ENCODE results near the gene CLEC1A.

Gene CLEC1A

GRCh38 chr12:10098791-10099190 lies at the start of gene CLEC1A:
Gene CLEC1A, minus strand, starts transcription at chr12:10098985. Its CDS starts 63 bp downstream, at chr12:10098922.
- DNase-seq (ENCODE audit: low read depth in 4 of 4, low spot score in 1 of 4) = no peak

DNA sequence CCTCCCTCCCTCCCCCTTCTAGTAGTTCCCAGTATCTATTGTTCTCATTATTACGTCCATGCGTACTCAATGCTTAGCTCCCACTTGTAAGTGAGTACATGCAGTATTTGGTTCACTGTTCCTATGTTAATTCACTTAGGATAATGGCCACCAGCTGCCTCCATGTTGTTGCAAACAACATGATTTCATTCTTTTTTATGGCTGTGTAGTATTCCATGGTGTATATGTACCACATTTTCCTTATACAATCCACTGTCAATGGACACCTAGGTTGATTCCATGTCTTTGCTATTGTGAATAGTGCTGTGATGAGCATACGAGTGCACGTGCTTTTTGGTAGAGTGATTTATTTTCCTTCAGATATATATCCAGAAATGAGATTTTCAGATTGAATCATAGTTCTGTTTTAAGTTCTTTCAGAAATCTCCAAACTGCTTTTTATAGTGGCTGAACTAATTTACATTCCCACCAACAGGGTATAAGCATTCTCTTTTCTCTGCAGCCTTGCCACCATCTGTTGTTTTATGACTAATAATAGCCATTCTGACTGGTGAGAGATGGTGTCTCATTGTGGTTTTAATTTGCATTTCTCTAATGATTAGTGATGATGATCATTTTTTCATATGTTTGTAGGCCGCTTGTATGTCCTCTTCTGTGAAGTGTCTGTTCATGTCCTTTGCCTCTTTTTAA lies 49.1 kb upstream of the CLEC1A start:
- DNase-seq (ENCODE audit: low read depth in 4 of 4, low spot score in 1 of 4) = no peak

- DNase-seq (ENCODE audit: low read depth in 4 of 4, low spot score in 1 of 4) = no peak
Measured at GRCh38 chr12:10142976-10143589, 44.3 kb upstream of the CLEC1A start.

- no peak for DNase-seq (ENCODE audit: low read depth in 4 of 4, low spot score in 1 of 4)
Measured at GRCh38 chr12:10140001-10140400, 41.2 kb upstream of the CLEC1A start.

GRCh38 chr12:10136637-10137205 lies 37.9 kb upstream of the CLEC1A start:
- DNase-seq (ENCODE audit: low read depth in 4 of 4, low spot score in 1 of 4) = no peak

- no peak for DNase-seq (ENCODE audit: low read depth in 4 of 4, low spot score in 1 of 4)
Measured at GRCh38 chr12:10135126-10135525, 36.3 kb upstream of the CLEC1A start.

- DNase-seq (ENCODE audit: low read depth in 4 of 4, low spot score in 1 of 4) = no peak
Measured at GRCh38 chr12:10132850-10133370, 34.1 kb upstream of the CLEC1A start.

DNA sequence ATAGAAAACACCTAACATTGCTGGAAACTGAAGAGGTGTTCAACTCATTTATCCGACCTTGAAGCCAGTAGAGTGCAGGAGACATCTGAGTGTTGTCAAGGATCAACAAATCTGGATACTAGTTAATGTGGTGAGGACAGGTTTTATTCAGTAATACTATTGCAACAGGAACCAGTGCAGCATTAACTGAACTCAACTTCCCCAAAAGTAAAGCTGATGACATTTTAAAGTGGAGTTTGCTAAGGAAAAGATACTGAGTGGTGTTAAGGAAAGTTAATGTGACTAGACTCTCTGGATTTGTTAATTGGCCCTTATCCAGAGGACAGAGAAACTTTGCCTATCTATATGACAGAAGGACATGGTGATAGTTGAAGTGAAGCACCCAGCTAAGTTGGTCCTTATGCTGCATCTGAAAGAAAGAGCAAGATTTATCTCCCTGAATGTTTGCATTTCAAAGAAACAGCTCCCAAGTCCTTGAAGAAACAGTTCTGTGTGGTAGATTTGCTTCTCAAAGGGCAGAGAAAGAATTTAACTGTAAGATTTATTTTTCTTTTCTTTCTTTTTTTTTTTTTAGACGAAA lies 32.4 kb upstream of the CLEC1A start:
- no peak for DNase-seq (ENCODE audit: low read depth in 4 of 4, low spot score in 1 of 4)

DNA sequence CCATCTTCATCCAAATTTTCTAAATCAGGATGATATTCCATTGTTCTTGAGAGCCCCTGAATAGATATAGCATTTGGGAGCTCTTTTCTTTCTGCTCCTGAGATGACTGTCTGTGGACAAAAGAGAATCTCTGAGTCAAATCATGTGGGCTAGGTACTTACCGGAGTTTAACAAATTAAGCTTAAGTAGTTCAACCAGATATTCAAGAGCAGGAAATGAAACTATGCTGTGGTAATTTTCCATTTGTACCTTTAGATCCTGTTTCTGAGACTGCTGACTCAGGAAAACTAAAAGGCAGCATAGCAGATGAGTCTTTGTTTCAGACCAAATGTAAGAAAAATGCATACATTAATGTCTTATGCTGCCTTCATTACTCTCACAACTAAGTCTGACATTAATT lies 31.3 kb upstream of the CLEC1A start, which contains the start of gene CLEC7A:
TSS of gene CLEC7A (minus strand) at position 158 of the 400 bp plus-strand sequence. CDS start at position 41, 117 bp downstream.
- no peak for DNase-seq (ENCODE audit: low read depth in 4 of 4, low spot score in 1 of 4)

- DNase-seq (ENCODE audit: low read depth in 4 of 4, low spot score in 1 of 4) = no peak
Measured at GRCh38 chr12:10128687-10129086, 29.9 kb upstream of the CLEC1A start.

GRCh38 chr12:10126413-10126812 lies 27.6 kb upstream of the CLEC1A start:
- DNase-seq (ENCODE audit: low read depth in 4 of 4, low spot score in 1 of 4) = no peak

DNA sequence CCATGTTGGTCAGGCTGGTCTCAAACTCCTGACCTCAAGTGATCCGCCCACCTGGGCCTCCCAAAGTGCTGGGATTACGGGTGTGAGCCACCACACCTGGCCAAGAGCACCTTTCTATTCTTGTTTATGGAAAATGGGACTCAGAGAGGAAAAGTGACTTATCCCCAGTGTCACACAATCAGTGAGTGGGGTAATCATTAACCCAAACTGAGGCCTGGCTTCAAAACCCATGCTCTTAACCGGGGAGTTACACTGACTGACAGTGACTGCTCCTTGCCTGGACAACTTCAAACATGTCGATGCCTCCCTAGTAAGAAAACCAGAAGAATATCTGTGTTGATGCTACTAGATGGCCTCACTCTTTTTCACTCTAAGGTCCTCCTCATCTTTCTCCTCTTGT lies 23.9 kb upstream of the CLEC1A start:
- DNase-seq (ENCODE audit: low read depth in 4 of 4, low spot score in 1 of 4) = no peak

DNA sequence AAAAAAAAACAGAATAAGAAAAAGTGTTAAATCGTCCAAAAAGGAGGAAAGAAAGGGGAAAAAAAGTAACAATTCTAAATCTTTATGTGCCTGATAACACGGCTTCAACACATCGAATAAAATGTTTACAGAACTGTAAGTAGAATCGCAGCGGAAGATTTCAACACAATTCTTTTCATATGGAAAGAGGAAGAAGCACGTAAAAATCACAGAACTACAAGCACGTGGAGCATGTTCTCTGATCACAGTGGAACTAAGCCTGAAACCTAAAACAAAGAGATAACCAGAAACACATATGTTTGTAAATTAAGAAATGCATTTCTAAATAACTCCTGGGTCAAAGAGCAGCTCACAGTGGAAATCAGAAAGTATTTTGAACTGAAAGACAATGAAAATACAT lies 22.5 kb upstream of the CLEC1A start:
- DNase-seq (ENCODE audit: low read depth in 4 of 4, low spot score in 1 of 4) = no peak

DNA sequence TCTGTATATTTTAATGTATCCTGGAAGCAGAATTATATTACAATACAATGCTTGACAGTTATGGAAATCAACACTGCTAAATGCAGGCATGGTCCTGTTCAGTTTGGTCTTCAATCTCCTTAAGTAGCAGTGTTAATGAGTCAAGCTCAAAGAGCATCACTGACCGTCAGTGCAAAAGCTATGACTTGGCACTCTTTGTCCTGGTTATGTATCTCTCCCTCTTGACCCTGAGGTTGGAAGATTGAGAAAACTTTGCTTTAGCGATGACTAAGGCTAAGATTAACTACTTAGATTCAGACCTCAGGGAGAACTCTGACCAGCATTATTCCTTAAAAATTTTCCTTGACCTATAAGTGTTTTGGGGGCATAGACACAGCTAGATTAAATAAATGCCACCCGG lies 20.3 kb upstream of the CLEC1A start:
- no peak for DNase-seq (ENCODE audit: low read depth in 4 of 4, low spot score in 1 of 4)

GRCh38 chr12:10115890-10116289 lies 17.1 kb upstream of the CLEC1A start:
- no peak for DNase-seq (ENCODE audit: low read depth in 4 of 4, low spot score in 1 of 4)

DNA sequence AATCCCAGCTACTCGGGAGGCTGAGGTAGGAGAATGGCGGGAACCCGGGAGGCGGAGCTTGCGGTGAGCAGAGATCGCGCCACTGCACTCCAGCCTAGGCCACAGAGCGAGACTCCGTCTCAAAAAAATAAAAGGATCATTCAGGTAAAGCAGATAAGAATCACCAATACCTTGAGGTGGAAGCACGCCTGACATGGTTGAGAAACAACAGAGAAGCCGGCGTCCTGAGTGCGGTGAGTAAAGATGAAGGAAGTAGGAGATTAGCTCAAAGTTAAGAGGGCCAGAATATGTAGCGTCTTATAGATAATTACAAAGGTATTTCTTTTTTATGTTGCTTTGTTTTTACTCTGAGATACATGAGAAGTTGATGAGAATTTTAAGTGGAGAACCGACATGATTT lies 16.5 kb upstream of the CLEC1A start:
- DNase-seq (ENCODE audit: low read depth in 4 of 4, low spot score in 1 of 4) = no peak

GRCh38 chr12:10113920-10114319 lies 15.1 kb upstream of the CLEC1A start:
- no peak for DNase-seq (ENCODE audit: low read depth in 4 of 4, low spot score in 1 of 4)

- DNase-seq (ENCODE audit: low read depth in 4 of 4, low spot score in 1 of 4) = no peak
Measured at GRCh38 chr12:10113075-10113474, 14.3 kb upstream of the CLEC1A start.

DNA sequence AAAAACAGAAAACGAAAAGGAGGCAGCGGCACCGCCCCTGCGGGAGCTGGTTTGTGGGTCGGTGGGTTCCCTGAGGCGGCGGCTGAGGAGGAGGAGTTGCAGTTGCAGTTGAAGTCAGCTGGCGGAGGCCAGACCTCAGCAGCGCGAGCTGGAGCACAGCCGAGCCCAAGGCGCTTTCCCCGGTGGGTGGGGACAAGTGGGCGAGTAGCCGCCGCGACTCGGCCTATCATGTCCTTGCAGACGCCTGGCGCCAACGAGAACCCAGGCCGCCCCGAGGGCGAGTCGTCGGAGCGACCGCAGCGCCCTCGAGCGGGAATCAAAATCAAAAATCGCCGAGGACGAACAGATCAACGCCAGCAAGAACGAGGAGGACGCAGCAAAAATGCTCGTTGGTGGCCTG lies 12.7 kb upstream of the CLEC1A start:
- DNase-seq (ENCODE audit: low read depth in 4 of 4, low spot score in 1 of 4) = no peak

DNA sequence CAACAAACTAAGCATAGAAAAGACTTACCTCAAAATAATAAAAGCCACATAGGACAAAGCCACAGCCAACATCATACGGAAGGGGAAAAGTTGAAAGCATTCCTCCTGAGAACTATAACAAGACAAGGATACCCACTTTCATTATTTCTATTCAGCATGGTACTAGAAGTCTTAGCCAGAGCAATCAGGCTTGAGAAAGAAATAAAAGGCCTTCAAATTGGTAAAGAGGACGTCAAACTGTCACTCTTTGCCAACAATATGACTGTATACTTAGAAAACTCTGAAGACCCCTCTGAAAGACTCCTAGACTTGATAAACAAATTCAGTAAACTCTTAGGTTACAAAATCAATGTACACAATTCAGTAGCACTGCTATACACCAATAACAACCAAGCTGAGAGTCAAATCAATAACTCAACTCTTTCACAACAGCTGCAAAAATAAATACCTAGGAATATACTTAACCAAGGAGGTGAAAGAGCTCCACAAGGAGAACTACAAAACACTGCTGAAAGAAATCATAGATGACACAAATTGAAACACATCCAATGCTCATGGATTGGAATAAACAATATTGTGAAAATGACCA lies 11.6 kb upstream of the CLEC1A start:
- no peak for DNase-seq (ENCODE audit: low read depth in 4 of 4, low spot score in 1 of 4)

- no peak for DNase-seq (ENCODE audit: low read depth in 4 of 4, low spot score in 1 of 4)
Measured at GRCh38 chr12:10102322-10102721, 3.5 kb upstream of the CLEC1A start.

All from stimulated activated CD4-positive, alpha-beta T cell treated with anti-CD3 and anti-CD28 coated beads, Interleukin-1b, Interleukin-23, amount 100 ng/mL, for 24 hours (primary cell).